Measurements from ENCODE around the gene ROR2.

The ROR2 gene

DNA sequence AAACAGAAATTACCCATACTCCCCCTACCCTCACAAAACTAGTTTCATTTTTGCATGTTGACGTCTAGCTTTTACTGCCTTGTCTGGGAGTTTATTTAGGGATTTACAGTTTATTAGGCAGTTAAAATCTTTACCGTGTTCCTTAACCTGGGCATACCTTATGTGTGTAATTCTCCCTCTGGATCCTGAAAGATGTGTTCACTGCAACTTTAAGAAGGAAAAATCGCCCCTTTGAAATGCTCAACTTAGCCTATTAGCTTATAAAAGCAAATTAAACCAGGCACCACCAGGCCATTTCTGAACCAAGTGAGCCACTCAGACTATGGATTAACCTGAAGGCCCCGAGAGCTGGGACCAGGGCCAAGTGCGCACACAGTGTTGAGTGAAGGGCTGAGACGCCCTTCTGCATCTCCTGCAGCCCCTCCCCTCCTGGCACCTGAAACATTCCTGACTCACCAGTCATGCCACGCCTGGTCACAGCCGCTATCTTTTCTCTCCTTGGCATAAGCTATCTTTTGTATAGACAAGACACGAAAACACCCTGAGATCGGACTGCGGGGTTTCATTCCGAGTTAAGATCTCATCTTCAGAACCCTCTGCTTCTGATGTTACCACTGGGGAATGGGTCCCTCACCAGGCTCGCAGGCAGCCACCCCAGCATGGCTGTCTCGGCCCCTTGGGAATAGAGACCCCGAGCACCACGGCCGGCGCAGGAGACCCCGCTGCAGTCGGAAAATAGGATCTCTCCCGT is 111.9 kb downstream of the ROR2 start (continued):
- TF ChIP-seq CREB5 (CRISPR knock-in tag; IDR thresholded peaks at IDR 0.05; ENCODE audit: low read depth) (no peak), RARB (CRISPR knock-in tag; IDR thresholded peaks at IDR 0.05) (no peak), CSDC2 (CRISPR knock-in tag; IDR thresholded peaks at IDR 0.05) (no peak), ZNF565 (CRISPR knock-in tag; conservative IDR thresholded peaks at IDR 0.05; ENCODE audit: low read depth) (no peak), BACH2 (CRISPR knock-in tag; IDR thresholded peaks at IDR 0.05; ENCODE audit: borderline replicate concordance) (no peak), PATZ1 (CRISPR knock-in tag; IDR thresholded peaks at IDR 0.05; ENCODE audit: borderline replicate concordance) (no peak)

DNA sequence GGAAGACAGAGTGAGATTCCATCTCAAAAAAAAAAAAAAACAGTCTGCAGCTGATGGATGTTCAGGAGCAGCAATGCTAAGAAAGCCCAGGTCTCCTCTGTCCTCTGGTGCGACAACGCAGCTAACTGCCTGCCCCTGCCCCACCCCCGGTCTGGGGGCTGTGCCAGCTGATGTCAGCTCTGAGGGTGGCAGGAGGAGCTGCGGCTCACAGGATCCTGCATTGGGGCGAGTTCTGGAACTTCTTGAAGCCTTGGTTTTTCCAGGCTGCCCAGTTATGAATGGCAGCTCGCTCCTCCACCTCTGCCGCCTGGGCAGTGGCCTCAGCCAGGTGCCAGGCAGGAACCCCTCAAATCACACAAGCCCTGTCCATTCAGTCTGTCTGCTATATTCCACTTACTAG is 113.5 kb downstream of the ROR2 start:
- ATAC-seq: no peak
- no peak for TF ChIP-seq ARNTL (CRISPR knock-in tag; IDR thresholded peaks at IDR 0.05; ENCODE audit: borderline replicate concordance, low read depth)
- no peak for TF ChIP-seq TSHZ2 (CRISPR knock-in tag; IDR thresholded peaks at IDR 0.05)
- no peak for TF ChIP-seq TOX (CRISPR knock-in tag; IDR thresholded peaks at IDR 0.05; ENCODE audit: borderline replicate concordance)
- no peak for TF ChIP-seq CSDC2 (CRISPR knock-in tag; IDR thresholded peaks at IDR 0.05)
- no peak for TF ChIP-seq CSRNP3 (CRISPR knock-in tag; IDR thresholded peaks at IDR 0.05)
- no peak for TF ChIP-seq RARB (CRISPR knock-in tag; IDR thresholded peaks at IDR 0.05)
- TF ChIP-seq TCF4 (CRISPR knock-in tag; IDR thresholded peaks at IDR 0.05; ENCODE audit: borderline replicate concordance): no peak
- TF ChIP-seq ZC3H10 (CRISPR knock-in tag; IDR thresholded peaks at IDR 0.05): no peak
- no peak for TF ChIP-seq PATZ1 (CRISPR knock-in tag; IDR thresholded peaks at IDR 0.05; ENCODE audit: borderline replicate concordance)
- no peak for TF ChIP-seq ZNF70 (CRISPR knock-in tag; IDR thresholded peaks at IDR 0.05)
- TF ChIP-seq ISL1 (CRISPR knock-in tag; IDR thresholded peaks at IDR 0.05): no peak
- no peak for TF ChIP-seq ZNF565 (CRISPR knock-in tag; conservative IDR thresholded peaks at IDR 0.05; ENCODE audit: low read depth)
- no peak for TF ChIP-seq ZFP3 (CRISPR knock-in tag; IDR thresholded peaks at IDR 0.05)

- no peak for TF ChIP-seq OSR1 (CRISPR knock-in tag; IDR thresholded peaks at IDR 0.05)
- TF ChIP-seq ZNF8 (CRISPR knock-in tag; IDR thresholded peaks at IDR 0.05): no peak
- TF ChIP-seq ESRRG (CRISPR knock-in tag; IDR thresholded peaks at IDR 0.05): no peak
- TF ChIP-seq TOX (CRISPR knock-in tag; IDR thresholded peaks at IDR 0.05; ENCODE audit: borderline replicate concordance): no peak
- no peak for TF ChIP-seq ZNF565 (CRISPR knock-in tag; conservative IDR thresholded peaks at IDR 0.05; ENCODE audit: low read depth)
- no peak for TF ChIP-seq ARNTL (CRISPR knock-in tag; IDR thresholded peaks at IDR 0.05; ENCODE audit: borderline replicate concordance, low read depth)
- TF ChIP-seq BACH2 (CRISPR knock-in tag; IDR thresholded peaks at IDR 0.05; ENCODE audit: borderline replicate concordance): no peak
- no peak for TF ChIP-seq CSRNP3 (CRISPR knock-in tag; IDR thresholded peaks at IDR 0.05)
- ATAC-seq: no peak
These were observed 114.4 kb downstream of the ROR2 start for GRCh38 chr9:91835632-91836031.

Measured in SK-N-SH treated with all-trans-retinoic acid at 6 μM for 48 hours (cell line).